HG03139 (cell line): ENCODE measurements around the gene ZNF521.

ENCODE experiments used
- ATAC-seq: cut with Tn5 transposase; IDR thresholded peaks from one replicate; pipeline ENCODE4 v1.9.1; 2021; ENCODE audit not compliant: unreplicated experiment

Gene ZNF521

DNA sequence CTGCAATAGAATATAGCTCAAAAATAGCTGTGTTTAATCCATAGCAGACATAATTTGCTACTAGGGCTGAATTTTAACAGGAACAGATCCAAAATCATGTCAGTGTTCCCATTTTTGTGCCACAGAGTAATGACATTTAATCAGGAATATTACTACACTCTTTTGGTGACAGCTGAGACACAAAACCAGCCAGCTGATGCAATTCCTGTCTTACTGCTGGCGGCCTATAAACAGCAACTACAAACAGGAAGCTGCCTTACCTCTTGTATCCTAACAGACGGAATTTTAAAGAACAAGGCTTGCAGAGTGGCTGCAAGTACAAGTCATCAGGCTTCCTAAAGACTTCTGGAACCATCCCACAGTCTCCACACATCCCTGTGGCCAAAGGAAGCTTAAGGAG is 218.1 kb downstream of the ZNF521 start:
- ATAC-seq, result no peak

DNA sequence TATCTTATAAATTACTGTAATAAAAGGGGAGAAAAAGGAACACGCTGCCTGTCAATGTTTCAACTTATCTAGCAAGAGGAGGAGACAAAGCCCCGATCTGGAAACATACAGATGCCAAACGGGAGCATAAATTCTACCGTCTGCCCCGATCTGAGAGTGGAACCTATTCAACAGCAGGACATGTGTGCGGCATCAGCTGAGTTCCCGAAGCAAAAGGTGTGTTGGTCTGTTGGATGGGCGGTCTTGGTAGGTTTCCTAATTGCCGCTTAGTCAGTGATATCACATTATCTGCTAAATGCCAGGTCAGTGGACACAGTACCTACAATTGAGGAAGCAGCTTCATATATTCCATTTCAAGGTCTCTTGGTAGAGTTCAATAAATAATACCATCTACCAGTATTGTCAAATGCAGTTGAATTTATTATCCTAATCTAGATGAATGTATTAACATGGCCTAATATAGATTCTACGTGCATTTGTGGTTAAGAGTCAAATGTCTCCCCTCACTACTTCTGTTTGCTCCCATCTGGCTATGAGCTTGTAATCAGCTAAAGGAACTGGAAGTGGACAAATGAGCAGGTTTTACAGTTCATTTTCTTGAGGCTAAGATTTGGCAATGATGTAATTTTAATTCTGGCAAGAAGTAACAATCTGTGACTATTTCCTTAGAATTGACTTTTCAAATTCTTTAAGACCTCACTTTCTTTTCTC is 219.0 kb downstream of the ZNF521 start:
- no peak for ATAC-seq

DNA sequence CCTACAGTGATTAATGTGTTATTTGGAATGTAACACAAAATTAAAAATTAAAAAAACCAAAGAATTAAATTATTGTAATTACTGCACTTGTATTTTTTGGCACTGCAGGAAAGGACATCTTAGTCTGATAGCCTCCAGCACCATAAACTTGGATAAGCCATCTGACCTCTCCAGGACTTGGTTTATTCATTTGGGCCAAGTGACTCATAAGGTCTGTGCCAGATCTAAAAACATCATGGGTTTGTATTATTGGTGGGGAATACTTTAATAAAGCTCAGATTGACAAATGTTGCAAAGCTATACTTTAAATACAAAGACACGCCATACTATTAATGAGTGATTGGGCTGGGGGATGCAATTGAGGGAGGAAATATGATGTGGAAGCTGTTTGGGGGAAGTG is 225.2 kb downstream of the ZNF521 start:
- ATAC-seq, result no peak

DNA sequence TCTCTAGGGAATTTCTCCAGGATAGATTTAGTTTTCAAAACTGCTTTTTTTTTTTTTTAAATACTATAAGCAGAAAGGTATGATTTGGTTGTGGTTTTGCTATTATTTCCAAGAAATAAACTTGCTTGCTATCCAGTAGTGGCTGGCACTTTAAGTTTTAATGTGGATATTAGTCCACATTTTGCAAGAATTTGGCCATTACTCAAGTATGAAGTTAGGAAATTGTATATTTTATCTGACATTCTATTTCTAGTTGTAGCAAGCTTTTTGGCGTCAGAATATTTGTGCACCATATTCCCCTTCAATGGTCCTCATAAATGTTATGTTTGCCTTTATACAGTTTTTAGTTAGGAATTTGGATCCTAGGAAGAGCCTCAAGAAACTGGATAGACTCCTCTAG is 226.3 kb downstream of the ZNF521 start:
- no peak for ATAC-seq

DNA sequence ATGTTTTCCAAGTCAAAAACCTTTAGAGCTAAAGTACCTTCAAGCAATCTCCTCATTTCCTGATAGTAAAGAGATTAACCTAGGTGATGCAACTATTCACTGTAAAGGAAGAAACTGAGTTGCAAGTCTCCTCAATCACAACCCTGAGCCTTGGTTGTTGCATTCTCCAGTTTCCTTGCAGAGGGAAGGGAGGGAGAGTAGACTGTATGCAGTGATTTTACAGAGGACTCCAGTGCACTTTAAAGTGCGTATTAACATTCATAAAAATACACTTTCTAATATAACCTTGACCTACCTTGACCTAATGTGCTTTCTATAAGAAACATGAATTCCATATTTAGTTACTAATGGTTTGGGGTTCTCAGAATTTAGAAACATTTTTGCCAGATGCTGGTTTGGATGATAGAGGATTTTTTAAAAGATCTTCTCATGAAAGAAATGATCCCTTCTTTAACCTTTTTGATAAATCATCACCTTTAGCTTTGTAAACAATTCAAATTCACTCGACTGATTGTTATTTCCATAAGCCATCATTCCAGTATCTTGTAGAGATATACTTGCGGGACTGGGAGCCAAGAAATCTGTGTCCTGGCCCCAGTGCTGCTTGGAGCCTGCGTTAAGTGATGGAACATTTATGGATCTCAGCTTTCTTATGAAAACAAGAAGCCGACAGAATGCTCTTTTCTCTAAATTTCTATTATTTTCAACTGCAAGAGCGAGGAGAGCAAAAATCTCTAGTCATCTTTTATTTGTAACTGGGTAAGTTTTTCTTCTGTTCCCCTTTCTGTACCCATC is 228.3 kb downstream of the ZNF521 start:
- ATAC-seq, result no peak

DNA sequence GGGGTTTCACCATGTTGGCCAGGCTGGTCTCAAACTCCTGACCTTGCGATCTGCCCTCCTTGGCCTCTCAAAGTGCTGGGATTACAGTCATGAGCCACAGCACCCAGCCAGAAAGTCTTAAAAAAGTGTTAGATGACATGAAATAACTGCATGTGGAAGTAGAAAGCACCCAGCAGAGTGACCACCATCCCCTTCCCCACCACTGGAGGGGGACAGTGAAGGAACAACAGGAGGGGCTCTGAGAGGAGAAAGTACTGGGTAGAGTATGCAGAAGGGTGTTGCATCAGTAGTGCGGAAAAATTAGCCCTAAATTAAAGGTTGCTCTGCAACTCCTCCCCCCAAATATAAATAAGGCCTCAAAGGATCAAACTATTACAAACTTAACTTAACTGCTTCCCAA is 230.5 kb downstream of the ZNF521 start:
- no peak for ATAC-seq

DNA sequence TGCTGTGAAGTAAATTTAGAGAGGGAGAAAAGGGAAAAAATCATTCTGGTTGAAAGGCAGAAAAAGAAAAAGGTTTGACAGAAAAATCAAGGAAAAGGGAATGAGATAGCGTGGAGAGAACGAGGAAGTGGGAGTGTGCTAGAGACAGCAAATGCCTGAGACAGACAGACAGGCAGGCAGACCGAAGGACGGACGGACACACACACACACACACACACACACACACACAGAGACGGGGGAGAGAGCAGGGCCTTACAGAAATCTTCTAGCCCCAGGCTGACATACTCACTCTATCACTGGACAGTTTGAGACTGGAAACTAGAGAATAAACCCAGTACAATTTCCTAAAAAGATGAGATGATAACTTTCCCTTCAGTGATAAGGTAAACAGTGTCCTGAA is 238.4 kb downstream of the ZNF521 start:
- no peak for ATAC-seq

DNA sequence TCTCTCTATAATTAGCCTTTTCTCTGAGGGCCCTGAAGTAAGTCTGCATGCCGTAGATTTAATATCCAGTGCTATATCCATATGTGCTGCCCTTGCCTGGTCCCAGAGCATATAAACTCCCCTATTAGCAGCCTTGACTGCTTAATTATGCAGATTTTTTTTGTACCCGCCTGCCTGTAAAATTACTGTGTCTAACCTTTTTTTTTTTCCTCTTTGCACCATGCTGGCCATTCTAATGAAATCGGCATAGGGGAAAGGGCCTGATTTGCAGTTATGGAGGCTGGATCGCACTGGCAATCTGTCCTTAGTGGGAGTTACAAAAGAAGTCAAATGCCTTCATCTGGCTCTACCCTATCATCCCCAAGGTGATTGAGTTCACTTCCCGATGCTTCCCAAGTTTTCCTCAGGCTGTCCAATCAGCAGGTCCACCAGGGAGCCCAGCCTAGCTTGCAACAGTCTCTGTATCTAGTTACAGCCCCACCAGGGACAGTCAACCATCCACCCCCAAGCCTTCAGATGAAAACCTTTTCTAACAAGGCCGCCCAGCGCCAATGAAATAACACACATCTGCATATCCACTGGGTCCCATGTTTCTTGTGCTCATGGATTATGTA is 239.0 kb downstream of the ZNF521 start:
- ATAC-seq, result no peak

DNA sequence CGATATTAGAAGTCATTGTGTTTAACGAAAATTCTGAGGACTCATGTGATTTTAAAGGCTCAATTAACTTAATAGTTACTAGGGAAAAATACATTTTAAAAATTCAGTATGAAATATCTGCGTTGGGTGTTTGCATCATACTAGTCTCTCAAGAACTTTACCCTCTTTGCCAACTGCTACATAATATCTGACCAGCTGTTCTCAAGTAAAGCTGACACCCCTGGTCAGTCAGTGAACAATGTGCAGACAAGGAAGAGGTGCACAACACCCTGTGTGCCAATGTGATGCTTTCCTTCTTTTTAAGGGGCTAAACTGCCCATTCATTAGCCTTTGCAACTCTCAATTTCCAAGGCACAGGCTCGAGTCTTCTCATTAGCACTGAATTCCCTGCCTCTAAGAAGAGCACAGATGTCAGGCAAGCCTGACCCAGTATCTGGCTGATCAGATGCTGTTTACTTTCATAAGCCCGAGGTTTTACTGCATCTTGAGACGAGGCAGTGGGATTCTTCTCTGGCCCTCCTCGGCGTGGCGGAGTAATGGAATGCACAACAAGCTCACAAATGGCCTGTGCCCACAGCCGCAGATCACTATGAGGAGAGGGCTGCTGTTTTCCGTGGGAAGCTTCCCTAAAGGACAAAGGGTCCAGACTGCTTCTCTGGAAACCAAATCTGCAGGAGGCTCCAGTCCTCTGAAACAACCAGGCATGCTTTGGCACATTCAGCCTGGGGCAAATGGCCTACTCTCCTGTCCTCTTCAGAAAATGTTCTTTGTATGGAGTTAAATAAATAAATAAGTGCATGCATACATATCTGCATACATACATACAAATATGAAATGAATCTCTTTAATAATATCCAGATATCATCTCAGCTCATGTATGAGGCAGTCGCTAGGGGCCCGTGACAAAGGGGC is 240.3 kb downstream of the ZNF521 start:
- no peak for ATAC-seq

DNA sequence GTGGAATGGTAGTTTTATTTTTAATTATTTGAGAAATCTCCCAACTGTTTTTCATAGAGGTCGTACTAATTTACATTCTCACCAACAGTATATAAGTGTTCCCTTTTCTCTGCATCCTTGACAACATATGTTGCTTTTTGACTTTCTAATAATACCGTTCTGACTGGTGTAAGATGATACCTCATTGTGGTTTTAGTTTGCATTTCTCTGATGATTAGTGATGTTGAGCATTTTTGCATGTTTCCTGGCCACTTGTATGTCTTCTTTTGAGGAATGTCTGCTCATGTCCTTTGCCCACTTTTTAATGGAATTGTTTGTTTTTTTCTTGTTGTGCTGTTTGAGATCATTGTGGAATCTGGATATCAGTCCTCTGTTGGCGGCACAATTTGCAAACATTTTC is 242.5 kb downstream of the ZNF521 start:
- ATAC-seq, result no peak

DNA sequence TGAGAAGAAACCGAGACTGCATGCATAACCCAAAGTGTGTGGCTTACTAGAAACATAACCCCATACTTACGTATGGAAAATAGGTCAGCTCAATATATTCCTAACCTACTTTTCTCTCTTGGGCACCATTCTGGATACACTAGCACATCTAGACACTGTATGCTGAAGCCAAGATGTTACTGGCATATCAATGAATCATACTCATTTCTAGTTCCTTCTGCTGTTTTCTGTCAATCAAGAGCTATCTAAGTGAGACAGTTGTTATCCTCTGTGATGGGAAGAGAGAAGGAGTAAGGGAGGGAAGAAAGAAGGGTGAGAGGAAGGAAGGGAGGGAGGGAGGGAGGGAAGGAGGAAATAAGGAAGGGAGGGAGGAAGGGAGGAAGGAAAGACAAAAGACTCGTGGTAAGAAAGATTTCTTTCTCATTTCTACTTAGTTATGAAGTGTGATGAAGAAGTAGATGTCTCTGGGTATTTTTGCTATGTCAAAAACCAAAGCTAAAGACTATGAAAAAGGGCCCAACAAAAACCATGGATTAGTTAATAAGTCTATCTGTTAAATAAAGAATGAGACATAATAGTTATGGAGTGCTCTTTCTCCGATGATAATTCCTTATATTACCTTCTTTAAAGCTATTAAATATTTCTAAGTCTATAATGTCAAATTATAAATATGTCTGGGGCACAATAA is 248.4 kb downstream of the ZNF521 start:
- no peak for ATAC-seq

DNA sequence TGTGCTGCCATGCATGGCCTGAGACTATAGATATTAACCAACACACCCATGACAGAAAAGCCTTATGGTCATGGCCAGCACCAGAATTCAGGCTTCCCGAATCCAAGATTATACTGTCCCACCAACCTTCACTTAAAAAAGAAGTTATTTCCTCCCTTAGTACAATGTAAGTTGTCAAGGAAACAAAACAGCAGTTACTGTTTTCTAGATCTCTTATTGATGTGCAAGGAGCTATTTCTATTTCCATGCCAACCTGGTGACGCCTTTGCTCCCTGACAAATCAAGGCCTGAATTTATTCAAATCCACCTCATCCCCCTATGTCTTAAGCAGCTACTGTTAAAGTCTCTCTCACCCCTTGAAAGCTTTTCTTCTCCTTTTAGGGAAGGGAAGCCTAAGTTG is 249.3 kb downstream of the ZNF521 start:
- no peak for ATAC-seq

DNA sequence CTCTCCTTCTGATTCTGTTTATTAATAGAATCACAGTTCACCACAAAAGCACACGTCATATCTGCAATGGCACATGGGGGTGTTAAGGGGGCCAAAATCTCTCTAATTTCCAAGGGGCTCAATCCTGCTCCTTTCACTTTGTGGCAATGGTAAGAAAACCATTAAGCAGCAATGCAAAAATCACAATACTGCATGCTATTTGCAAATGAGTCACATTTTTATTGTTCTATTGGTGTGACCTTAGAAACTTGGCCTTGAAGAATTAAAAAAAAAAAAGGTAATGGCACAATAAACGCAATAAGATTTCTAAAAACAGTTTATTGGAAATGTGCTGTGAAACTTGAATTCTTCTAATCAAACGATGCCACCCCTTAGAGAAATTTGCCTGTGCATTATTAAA is 251.5 kb downstream of the ZNF521 start:
- ATAC-seq, result no peak

DNA sequence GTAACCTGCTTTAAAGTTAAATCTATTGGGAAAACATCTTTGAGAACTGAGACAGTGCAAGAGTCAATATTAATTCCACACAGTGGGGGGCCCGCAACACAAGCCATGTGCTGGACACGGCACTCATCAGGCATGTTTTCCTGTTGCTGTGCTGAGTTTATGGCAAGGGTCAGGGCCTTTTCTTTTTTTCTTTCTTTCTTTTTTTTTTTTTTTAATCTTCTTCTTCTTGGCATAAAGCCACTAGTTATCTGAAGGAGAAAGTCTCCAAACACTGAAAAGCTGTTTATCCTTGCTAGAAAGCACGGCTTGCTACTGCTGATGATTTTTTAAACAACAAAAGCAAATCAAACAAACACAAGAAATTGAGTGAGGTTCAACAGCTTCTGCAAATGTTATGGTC is 252.1 kb downstream of the ZNF521 start:
- ATAC-seq, result no peak

DNA sequence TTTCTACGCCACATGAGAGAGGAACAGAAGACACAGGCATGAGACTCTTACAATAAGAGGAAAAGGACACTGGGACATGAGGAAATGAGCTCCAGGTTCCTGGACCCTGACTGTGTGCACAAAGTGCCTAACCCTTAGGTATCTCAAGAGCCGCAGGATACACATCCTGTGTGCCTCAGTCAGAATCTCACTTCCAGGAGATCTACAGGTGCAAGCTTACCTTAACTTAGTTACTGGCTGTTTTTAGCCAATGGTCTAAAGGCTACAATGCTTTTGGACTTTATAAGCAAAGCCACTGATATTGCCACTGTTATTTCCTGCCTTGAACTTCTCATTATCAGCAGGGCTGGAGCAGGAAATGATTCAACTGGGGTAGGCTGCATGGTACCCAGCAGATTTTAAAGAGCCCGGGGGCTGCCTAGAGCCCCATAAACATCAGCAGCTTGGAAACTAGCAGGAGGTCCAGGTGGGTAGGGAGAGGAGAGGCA is 254.4 kb downstream of the ZNF521 start:
- ATAC-seq, result no peak

DNA sequence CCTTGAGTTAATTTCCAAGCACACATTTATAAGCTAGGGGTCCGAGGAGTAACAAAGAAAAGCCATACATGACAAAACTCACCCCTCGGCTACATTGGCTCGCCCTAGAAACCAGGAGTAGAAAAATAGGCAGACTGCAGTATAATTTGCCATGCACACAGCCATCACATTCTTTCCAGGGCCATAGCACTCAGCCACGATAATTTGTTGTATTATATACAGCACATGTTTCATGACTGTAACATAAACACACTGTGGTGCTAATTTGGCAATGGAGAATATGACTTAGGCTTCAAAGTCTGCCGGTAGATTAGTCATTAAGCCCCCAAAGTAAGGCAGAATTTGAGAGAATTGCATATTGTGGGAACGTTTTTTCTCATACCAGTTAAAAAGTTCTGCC is 254.9 kb downstream of the ZNF521 start:
- ATAC-seq, result no peak

DNA sequence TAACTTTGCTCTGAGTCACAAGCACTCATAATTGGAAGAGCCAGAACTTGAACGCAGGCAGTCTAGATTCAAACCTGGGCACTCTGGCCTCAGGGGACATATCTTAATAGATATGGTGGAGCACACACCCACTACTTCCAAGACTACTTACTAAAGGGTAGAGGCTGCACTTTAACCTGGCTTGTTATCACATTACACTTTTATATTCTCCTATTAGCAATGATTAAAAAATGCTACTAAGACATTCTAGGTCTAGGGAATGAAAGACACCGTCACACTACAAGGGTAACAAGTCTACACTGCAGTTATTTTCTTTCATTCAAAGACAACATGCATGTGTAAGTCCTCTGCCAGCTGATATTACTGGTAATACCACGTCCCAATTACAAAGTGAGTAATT is 258.8 kb downstream of the ZNF521 start:
- no peak for ATAC-seq

DNA sequence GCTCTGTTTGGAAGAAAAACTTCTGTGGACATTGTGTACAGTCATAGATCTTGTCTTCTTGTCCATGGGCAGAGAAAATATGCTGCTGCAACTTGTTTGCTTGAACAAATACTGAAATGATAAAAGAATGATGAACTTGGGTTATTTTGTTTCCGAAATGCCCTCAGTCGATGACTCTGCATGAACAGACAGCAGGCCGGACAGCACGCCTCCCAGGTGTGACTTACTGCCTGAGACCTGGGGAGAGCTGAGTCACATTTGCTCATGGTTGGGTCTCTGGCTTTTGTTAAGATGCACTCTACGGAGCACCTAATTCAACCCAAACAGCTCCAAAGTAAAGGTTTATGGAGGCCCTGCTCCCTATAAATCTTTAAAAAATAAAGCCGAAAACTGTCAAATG is 262.5 kb downstream of the ZNF521 start:
- ATAC-seq, result no peak

DNA sequence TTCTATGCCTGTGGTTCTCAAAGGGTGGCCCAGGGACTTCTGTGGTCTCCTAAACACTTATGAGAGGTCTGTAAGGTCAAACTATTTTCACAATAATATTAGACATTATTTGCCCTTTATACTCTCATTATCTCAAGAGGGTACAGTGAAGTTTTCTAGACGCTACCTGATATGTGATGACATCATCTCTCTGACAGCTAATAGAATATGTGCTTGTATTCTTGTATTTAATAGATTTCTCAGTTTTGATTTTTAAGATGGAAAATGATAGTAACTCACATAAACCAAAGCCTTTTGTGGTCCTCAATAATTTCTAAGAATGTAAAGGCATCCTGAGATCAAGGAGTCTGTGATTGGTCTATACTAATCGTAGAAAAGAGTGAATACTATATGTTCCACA is 265.1 kb downstream of the ZNF521 start:
- no peak for ATAC-seq

DNA sequence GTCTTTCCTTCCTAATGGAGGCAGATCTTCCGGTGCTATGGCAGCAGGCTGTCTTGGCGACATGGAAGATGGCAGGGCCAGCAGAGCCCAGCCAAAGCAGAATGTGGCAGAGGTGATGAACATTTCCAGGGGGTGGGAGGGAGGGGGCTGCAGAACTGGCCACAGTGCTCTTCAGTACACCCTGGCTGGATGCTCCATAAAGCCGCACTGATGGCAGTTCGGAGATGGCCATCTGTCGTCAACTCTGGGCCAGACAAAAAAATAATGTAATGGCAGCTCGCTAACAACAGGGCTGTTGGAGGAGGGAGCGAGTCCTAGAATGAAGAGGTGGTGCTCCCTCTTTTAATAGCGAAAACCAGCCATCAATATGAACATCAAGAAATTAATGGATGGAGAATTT is 271.0 kb downstream of the ZNF521 start:
- ATAC-seq, result no peak

DNA sequence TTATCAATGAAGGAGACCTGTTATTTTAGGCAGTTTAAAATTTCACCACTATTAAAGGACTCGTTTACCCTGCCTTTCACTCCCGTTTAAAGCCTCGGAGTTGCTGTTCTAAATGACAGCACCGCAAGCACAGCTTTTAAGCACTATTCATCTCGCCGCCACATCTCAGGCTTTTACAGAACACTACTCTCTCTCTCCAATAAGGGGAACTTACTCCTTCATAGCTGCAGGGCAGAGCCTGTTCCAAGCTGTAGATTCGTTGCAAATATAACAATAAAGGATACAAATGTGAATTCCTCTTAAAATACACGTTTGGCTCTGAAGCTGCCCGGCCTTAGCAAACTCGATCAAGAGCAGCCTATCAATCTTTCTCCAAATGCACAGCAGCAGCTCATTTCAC is 271.8 kb downstream of the ZNF521 start:
- no peak for ATAC-seq
